ENCODE data around the gene SQSTM1. TPM values are rescaled to one million over a fixed set of nuclear protein-coding genes. Genes with fewer than 3 reads are reported as not detected.

Gene SQSTM1
- total RNA-seq, 1 experiment from 2014 or later = 105 TPM

DNA sequence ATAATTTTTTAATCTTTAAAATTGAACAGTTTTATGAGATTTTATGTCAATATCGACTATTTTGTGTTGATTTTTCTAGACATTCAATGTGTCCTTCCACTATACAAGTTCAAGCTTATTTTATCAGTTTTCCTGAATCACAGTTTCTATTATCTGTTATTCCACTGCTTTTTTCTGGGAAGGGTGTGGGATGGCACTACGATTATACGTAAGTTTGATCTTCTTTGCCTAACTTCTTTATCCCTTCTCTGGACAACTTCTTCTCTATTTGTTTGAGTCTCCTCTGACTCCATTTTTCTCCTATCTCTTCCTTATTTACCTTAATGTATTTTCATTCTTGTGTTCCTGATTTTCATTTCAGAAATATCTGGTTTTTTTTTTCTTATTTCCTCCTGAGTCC lies 62.5 kb downstream of the SQSTM1 start:
- Histone ChIP-seq H3K27me3 (replicated peaks; ENCODE audit: insufficient read depth, low read depth, low read length, poor library complexity) (no peaks in the 10 kb centered on the region), H3K4me1 (ENCODE audit: insufficient read depth, low read length, poor library complexity, severe bottlenecking) (no peaks in the 10 kb centered on the region), H3K27ac (ENCODE audit: low read depth, low read length, poor library complexity, severe bottlenecking) (no peak overlapping the region), H3K36me3 (ENCODE audit: insufficient read depth, low read length, poor library complexity, severe bottlenecking) (peaks cover 44% of the 10 kb centered on the region), H3K4me3 (ENCODE audit: low read depth, low read length, poor library complexity, severe bottlenecking) (no peak overlapping the region), H3K9me3 (ENCODE audit: low read depth, low read length, poor library complexity, severe bottlenecking) (peaks cover 20% of the 10 kb centered on the region)
- intact Hi-C loops (cut with micrococcal nuclease; ENCODE audit: unreplicated experiment) = no loop called here
- BruUV-seq (replicated peaks) = no TSS peak
- ChIA-PET POLR2A (ENCODE audit: low non-redundant PET) (interaction anchor here (0.5 kb wide), 1 partner anchor 163 kb away, joined by 3 read pairs; no protein-coding TSS in a partner anchor), CTCF (no interaction called here)
- TF ChIP-seq EZH2 (IDR thresholded peaks at IDR 0.05; ENCODE audit: borderline replicate concordance, low read depth, low read length, poor library complexity, severe bottlenecking) = no peak
- TF ChIP-seq, protein P1, sequence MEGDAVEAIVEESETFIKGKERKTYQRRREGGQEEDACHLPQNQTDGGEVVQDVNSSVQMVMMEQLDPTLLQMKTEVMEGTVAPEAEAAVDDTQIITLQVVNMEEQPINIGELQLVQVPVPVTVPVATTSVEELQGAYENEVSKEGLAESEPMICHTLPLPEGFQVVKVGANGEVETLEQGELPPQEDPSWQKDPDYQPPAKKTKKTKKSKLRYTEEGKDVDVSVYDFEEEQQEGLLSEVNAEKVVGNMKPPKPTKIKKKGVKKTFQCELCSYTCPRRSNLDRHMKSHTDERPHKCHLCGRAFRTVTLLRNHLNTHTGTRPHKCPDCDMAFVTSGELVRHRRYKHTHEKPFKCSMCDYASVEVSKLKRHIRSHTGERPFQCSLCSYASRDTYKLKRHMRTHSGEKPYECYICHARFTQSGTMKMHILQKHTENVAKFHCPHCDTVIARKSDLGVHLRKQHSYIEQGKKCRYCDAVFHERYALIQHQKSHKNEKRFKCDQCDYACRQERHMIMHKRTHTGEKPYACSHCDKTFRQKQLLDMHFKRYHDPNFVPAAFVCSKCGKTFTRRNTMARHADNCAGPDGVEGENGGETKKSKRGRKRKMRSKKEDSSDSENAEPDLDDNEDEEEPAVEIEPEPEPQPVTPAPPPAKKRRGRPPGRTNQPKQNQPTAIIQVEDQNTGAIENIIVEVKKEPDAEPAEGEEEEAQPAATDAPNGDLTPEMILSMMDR (conservative IDR thresholded peaks at IDR 0.05; ENCODE audit: low read depth, low read length) = no peak
- no peak for DNase-seq (ENCODE audit: low spot score)

DNA sequence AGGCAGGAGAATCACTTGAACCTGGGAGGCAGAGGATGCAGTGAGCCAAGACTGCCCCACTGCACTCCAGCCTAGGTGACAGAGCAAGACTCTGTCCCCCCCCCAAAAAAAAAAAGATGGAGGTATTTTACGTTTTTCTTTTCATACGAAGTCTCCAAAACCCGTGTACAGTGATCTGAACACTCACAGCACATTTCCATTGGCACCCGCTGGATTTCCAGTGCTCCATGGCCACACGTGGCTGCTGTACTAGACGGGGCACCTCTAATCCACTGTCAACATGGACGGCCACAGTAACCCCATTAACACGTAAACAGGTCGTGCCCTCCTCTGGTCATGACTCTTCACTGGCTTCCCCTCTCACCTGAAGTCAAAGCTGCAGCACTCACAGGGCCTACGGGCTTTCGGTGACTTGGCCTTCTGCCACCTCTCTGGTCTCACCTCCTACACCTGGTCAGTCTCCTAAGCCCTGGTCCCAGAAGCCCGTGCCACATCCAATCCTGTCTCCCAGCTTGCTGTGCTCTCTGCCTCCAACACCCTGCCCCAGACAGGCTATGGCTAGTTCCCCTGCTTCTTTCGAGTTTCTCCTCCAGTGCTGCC lies 64.9 kb downstream of the SQSTM1 start:
- POLR2A ChIA-PET (ENCODE audit: low non-redundant PET) = no interaction called here
- no peaks in the 10 kb centered on the region for H3K4me1 ChIP-seq (ENCODE audit: insufficient read depth, low read length, poor library complexity, severe bottlenecking)
- CTCF ChIA-PET = no interaction called here
- no peak for TF ChIP-seq EZH2 (IDR thresholded peaks at IDR 0.05; ENCODE audit: borderline replicate concordance, low read depth, low read length, poor library complexity, severe bottlenecking)
- TF ChIP-seq, protein P1 (conservative IDR thresholded peaks at IDR 0.05; ENCODE audit: low read depth, low read length) = no peak
- intact Hi-C loops (cut with micrococcal nuclease; ENCODE audit: unreplicated experiment) = no loop called here
- no peak for DNase-seq (ENCODE audit: low spot score)
- H3K27me3 ChIP-seq (replicated peaks; ENCODE audit: insufficient read depth, low read depth, low read length, poor library complexity) = no peaks in the 10 kb centered on the region
- H3K36me3 ChIP-seq (ENCODE audit: insufficient read depth, low read length, poor library complexity, severe bottlenecking) = peaks cover 54% of the 10 kb centered on the region
- H3K9me3 ChIP-seq (ENCODE audit: low read depth, low read length, poor library complexity, severe bottlenecking) = peaks cover 20% of the 10 kb centered on the region
- H3K4me3 ChIP-seq (ENCODE audit: low read depth, low read length, poor library complexity, severe bottlenecking) = no peak overlapping the region
- no TSS peak for BruUV-seq (replicated peaks)
- no peak overlapping the region for H3K27ac ChIP-seq (ENCODE audit: low read depth, low read length, poor library complexity, severe bottlenecking)

DNA sequence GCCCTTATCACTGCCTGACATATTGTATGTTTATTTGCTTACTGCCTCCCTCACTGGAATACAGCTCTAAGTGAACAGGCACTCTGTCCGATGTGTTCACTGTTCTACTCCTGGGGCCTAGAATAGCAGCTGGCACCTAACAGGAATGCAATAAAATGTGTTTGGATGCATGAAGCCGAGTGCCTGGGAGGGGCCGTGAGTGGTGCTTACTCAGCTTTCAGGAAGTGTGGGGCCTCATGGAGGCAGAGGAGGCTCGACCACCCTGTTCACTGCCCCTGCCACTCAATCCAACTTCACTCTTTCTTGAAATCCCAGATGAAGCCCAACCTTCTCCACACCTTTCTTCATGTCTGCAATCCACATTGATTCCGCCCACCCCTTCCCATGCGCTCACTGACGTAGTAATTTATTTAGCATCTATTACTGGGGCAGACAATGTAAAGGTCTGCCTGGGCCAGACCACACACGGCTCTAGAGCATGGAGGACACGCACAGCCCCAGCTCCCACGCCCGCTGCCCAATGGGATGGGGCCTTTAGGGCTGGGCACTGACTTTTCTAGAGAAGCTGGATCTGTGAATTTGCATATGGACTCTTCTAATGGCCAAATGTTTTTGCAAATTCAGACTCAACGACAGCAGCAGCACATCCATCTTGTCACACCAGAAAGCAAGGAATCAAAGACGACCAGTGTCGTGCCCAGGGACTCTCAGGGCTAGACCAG lies 65.6 kb downstream of the SQSTM1 start:
- H3K27ac ChIP-seq (ENCODE audit: low read depth, low read length, poor library complexity, severe bottlenecking) = no peak overlapping the region
- TF ChIP-seq, protein P1 (conservative IDR thresholded peaks at IDR 0.05; ENCODE audit: low read depth, low read length) = no peak
- TF ChIP-seq EZH2 (IDR thresholded peaks at IDR 0.05; ENCODE audit: borderline replicate concordance, low read depth, low read length, poor library complexity, severe bottlenecking) = no peak
- no peak for DNase-seq (ENCODE audit: low spot score)
- intact Hi-C loops (cut with micrococcal nuclease; ENCODE audit: unreplicated experiment) = no loop called here
- H3K4me1 ChIP-seq (ENCODE audit: insufficient read depth, low read length, poor library complexity, severe bottlenecking) = no peaks in the 10 kb centered on the region
- no TSS peak for BruUV-seq (replicated peaks)
- no peak overlapping the region for H3K4me3 ChIP-seq (ENCODE audit: low read depth, low read length, poor library complexity, severe bottlenecking)
- ChIA-PET CTCF (no interaction called here), POLR2A (ENCODE audit: low non-redundant PET) (no interaction called here)
- H3K36me3 ChIP-seq (ENCODE audit: insufficient read depth, low read length, poor library complexity, severe bottlenecking) = peaks cover 62% of the 10 kb centered on the region
- H3K9me3 ChIP-seq (ENCODE audit: low read depth, low read length, poor library complexity, severe bottlenecking) = peaks cover 20% of the 10 kb centered on the region
- no peaks in the 10 kb centered on the region for H3K27me3 ChIP-seq (replicated peaks; ENCODE audit: insufficient read depth, low read depth, low read length, poor library complexity)

Data from A673 (cell line).